ENCODE measurements around the gene ENTPD5.

- TF ChIP-seq TAF1 (IDR thresholded peaks at IDR 0.05; ENCODE audit: borderline replicate concordance, low read depth, low read length): no peak
- no peak for TF ChIP-seq TCF12 (IDR thresholded peaks at IDR 0.05)
- TF ChIP-seq CTCF (IDR thresholded peaks at IDR 0.05): no peak
- no peak for TF ChIP-seq MAX (IDR thresholded peaks at IDR 0.05; ENCODE audit: low read depth)
- TF ChIP-seq REST (IDR thresholded peaks at IDR 0.05; ENCODE audit: low read depth, low read length): no peak
- no peak for TF ChIP-seq FOXM1 (IDR thresholded peaks at IDR 0.05; ENCODE audit: low read depth)
- TF ChIP-seq USF2 (IDR thresholded peaks at IDR 0.05; ENCODE audit: borderline replicate concordance, low read depth, low read length): no peak
These were observed 63.4 kb downstream of the ENTPD5 start for GRCh38 chr14:73955674-73956073.
